ENCODE data around the gene DHPS.
"Not testable (repeated sequence)": the region's sequence is repeated elsewhere in the genome, so short reads cannot be mapped to it uniquely, and the experiment has no call there.

The DHPS gene

DNA sequence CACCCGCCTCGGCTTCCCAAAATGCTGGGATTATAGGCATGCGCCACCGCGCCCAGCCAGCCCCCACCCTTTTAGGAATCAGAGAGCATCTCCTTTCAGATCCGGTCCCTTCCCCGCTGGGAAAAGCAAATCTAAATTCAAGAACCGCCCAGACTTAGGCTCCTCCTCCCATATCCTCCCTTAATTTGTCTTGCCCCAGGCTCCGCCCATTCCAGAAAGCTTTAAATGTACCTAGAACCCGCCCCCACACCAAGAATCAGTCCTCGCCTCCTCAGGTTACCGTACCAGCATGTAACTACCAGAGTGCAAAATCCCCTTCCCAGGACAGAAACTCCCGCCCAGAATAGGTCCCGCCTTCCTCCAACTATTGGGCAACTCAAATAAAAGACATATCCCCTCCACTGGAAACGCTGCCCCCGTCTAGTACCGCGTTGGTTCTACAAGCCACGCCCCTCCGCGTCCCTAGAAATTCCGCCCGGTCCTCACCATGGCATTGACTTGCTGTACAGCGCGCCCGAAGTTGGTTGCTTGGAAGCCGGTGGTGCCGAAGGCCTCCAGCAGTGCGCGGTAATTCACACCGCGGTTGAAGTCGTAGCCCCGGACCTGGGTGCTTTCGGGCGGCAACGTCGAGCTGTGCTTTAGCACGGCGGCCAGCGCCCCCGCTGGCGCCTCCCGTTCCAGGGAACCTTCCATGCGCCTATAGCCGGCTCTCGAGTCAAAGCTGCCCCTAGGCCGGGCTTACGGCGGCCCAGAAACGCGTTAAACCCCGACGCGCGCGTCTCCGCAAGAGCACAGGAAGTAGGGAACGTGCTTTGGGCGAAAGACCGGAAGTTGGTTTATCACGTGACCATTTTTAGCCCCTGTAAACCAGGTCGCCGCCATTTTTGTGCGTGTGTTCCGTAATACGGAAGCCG, at the start of gene DHPS:
Gene DHPS (minus strand): TSS at position 807 of the 914 bp plus-strand sequence. CDS start 114 bp downstream, at position 693.
- peak; percentile 79 to 86 for DNase-seq (ENCODE audit: low read depth in 2 of 2)

DNA sequence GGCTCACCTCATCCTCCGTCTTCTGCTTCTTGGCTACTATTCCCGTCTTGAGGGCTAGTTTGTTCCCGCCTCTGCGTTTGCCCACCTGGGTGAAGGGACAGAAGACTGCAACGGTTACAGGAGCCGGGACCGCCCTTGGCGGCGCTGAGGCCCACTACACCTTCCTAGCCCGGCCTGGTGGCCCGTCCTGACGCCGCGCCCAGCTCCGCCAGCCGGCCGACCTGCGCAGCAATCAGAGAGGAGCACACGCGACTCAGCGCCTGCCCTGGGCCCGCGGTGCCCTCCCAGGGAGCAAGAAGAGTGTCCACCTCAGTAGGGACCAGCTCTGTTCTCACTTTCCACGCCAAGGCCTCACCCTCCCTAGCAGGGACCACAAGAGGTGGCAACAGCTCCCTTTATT, 49.7 kb upstream of the DHPS start:
- no peak for DNase-seq (ENCODE audit: low read depth in 2 of 2)

DNA sequence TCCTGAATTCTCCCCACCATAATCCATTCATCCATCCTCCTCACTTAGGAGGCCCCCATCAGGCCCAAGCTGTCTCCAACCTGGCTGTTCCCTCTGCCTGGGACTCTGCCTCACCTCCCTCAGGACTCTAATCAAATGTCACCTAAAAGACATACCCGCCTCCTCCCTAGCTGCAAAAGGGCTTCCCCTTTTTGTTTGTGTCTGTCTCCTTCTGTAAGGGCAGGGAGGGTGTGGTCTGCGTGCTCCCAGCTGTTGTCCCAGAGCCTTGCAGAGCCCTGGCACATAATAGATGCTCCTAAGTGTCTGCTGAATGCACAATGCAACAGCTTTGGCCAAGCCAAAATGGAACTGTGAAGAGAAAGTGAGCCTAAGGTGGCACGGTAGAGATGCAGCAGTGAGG, 48.4 kb upstream of the DHPS start:
- no peak for DNase-seq (ENCODE audit: low read depth in 2 of 2)

DNA sequence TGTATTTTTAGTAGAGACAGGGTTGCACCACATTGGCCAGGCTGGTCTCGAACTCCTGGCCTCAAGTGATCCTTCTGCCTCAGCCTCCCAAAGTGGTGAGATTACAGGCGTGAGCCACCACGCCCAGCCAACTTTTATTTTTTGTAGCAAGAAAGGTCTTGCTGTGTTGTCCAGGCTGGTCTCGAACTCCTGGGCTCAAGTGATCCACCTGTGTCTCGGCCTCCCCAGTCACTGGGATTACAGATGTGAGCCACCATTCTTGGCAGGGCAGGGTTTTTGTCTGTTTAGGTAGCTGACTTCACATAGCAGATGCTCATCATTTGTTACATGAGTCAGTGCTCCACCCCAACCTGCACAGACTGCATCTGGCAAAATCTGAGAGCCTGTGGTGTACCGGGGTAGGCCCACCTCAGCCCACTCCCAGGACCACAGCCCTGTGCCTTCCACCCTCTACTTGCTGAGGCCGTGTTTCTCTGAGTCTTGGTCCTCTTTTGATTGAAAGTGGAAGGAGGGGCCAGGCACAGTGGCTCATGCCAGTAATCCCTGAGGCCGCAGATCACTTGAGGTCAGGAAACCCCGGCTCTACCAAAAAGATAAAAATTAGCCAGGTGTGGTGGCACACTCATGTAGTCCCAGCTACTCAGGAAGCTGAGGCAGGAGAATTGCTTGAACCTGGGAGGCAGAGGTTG, 46.2 kb upstream of the DHPS start:
- no peak for DNase-seq (ENCODE audit: low read depth in 2 of 2)

DNA sequence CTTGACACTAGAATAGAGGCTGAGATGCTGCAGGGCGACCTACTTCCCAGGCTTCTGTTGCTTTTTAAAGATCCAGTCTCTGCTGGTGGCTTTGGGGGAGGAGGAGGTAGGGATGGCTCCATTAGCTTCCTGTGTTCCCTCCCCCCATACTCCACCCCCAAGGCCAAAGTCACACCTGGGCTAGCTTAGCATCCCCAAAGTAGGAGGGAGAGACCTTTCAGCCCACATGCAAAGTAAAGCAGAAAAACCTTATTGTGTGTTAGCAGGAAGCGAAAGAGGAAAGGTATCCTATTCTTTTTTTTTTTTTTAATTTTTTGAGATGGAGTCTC, 45.3 kb upstream of the DHPS start:
- DNase-seq (ENCODE audit: low read depth in 2 of 2): no peak

DNA sequence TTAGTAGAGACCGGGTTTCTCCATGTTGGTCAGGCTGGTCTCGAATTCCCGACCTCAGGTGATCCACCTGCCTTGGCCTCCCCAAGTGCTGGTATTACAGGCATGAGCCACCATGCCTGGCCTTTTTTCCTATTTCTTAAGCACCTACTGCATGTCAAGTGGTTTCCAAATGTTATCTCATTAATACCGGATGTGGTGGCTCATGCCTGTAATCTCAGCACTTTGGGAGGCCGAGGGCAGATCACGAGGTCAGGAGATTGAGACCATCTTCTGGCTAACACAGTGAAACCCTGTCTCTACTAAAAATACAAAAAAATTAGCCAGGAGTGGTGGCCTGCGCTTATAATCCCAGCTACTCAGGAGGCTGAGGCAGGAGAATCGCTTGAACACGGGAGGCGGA, 43.9 kb upstream of the DHPS start:
- DNase-seq (ENCODE audit: low read depth in 2 of 2): not testable (repeated sequence)

DNA sequence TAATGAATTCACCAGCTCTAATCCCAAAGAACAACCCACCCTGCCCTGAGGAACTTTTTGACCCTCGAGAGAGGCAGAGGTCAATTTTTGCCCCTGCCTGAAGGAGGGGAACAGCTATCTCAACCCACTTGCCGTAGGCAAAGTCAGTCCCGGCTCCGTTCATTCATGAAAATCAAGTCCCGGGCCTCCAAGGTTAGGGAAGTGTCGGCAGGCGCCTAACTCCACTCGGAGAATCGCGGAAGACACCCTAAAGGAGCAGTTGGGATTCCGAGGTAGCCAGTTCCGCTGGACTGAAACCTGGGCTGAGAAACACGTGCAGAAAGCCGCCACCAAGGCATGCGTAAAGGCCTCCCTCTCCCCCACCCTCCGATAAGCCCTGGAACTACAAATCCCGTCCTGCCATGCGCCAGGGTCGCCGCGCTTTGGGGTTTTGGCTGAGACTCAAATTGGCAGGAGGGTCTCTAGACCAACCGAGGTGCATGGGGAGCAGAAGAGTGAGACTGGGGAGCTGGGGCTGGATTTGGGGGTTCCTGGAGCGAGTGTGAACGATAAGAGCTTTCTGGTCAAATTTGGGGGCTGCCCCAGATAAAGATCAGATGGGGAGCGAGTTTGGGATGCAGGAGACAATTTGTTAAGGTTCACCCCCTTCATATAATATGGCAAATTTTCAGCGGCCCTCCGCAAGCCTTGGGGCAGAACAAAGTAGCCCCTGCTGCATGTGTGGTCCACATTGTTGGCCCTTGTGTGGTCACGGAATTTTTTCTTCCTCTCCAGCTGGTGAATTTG, 42.2 kb upstream of the DHPS start, which contains the start of gene TNPO2:
Gene TNPO2 (minus strand): TSS at position 292 of the 786 bp plus-strand sequence. CDS start 2,955 bp downstream, outside the sequence.
- peak; percentile 33 to 54 for DNase-seq (ENCODE audit: low read depth in 2 of 2)

DNA sequence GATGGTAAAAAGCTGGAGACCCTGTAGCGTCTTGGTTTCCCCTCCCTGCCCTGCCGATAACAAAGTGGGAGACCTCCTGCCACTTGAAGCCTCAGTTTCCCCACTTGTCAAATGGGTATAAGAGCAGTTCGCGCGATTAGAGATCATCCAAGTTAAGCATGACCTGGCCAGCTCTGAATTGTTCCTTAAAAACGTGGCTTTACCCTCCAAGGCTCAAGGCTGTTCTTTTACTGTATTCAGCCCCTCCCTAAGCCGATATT, 41.6 kb upstream of the DHPS start:
- DNase-seq (ENCODE audit: low read depth in 2 of 2): no peak

DNA sequence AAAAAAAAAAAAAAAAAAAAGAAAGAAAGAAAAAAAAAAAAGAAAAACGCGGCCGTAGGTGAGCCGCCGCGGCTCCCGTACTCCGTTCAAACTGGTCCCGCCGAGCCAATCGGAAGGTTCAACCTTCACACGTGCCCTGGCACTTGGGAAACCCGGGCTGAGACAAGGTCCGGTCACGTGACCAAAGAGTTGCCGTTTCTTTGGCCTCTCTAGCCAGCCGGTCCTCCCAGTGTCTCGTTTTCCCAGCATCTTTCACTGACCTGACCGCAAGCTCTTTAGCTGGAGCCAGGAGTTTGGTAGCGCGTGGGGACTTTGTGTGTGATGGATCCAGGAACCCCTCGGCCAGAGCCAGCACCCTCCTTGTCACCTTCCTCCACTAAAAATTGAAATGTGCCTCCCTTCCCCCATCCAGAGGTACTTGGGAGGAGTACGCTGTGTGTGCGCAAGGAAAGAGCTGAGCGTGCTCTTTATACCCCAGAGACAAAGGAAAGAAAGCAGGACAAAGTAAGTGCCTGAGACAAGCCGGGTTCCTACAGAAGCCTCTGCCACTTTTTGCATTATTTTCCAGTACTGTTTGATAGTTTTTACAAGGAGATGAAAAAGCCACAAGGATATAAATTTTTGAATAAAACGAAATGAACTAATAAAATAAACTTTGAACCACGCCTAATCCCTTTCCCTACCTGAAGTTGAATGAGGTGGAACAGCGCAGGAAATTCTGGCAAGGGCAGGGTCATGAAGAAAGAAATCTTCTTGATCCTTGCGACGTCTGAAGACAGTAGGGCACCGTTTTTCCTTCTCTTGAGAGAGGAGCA, 41.1 kb upstream of the DHPS start:
- peak; percentile 85 to 92 for DNase-seq (ENCODE audit: low read depth in 2 of 2)

DNA sequence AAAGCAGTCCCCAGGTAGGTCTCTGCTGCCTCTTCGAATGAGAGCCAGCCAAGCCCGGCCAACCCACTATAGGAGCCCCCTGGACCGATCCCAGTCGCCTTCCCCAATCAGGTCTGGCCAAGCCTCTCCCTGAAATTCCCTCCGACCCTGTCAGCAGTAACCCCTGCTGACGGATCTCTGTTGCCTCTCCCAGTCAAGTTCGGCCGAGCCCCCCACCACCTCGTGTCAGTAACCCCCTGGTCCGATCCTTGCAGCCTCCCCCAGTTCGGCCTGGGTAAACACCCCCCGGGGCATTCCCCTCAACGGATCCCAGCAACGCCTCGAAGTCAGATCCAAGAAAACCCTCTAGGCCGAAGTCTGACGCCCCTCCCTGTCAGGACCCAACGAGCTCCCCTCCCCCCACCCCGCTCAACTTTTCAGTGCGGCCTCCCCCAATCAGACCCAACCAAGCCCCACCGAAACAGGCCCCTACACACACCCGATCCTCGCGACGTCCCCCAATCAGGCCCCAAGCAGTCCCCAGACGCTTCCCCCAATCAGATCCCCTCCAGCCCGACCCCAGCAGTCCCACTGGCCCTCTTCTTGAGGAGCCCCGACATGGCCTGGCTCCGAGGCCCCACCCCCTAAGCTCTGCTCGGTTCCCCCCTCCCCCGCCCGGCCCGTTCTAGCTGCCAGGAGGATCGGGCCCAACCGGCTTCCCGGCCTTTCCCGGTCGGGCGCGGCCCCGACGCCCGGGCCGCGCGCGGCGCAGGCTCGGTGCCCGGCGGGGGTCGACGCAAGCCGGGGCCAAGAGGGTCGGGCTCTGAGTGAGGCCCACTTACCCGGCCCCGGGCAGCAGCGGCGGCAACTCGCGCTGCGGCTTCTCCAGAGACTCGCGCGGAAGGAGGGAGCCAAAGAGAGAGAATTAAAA, 40.2 kb upstream of the DHPS start:
- DNase-seq (ENCODE audit: low read depth in 2 of 2): peak in 1 of 2 donors; percentile 28

DNA sequence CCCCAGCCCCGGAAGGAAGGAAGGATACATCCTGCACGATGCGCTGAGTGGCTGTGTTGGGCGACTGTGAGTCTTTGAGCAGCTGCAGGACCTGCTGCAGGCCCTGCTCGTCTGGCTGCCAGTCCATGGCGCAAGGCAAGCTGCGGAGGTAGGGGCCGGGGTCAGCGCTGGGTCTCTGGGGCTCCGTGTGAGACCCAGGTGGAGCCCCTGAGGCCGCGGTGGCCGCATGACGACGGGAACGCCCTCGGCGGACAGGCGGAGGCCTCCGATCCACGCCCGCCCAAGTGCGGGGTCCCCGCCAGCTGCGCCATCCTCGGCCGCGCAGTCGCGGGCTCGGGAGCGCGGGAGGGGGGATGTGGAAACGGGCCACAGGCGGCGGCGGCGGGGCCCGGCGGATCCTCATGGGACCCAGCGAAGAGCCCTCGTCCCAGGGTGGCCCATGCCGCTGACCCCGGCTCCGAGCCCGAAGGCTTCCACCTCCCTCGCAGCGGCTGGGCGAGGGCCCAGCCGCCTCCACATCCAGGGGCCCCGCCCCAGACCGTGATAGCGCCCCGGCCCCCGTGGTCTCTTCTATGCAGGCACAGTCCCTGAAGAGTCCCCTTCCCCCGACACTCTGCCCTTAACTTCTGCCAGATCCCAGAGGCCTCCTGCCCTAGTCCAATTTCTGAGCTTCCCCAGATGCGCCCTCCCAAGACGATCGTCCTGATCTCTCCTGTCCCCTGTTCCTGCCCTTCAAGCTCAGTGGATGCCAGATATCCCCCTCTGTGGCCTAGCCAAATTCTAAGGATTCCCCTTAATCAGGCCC, 39.4 kb upstream of the DHPS start:
- no peak for DNase-seq (ENCODE audit: low read depth in 2 of 2)

DNA sequence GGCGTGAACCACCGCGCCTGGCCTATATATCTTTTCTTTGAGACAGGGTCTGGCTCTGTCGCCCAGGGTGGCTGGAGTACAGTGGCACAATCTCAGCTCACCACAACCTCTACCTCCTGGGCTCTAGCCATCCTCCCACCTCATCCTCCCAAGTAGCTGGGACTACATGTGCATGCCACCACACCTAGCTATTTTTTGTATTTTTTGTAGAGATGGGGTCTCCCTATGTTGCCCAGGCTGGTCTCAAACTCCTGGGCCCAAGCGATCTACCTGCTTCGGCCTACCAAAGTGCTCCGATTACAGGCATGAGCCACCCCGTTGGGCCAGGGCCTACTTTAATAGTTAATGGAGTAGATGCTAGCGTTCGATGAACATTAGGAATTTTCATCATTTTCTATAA, 38.6 kb upstream of the DHPS start:
- DNase-seq (ENCODE audit: low read depth in 2 of 2): no peak

DNA sequence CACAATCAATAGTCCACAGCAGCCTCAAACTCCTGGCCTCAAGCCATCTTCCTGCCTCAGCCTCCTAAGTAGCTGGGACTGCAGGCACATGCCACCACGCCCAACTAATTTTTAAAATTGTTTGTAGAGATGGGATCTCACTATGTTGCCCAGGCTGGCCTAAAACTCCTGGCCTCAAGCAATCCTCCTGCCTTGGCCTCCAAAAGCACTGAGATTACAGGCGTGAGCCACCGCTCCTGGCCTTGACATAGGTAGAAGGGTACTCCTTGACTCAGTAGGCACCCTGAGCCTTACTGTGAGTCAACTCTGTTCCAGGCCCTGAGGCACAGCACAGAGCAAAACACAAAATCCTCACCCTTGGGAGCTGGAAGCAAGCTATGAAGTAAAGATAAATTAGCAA, 34.2 kb upstream of the DHPS start:
- DNase-seq (ENCODE audit: low read depth in 2 of 2): no peak

DNA sequence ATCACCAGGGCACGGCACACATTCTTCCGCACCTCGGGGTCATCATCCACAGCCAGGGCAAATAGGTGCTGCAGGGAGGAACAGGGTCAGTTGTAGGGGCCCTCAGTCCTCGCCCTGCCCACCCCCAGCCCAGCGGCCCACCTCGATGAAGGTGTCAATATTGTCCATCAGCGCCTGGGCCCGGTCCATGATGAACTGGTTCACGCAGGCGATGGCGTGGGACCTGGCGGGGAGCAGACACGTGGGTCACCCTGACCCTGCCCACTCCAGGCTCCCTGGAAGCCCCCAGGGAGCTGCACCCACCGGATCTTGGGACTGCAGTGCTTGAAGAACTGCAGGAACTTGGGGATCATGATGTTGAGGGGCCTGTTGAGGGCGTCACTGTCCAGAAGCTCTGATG, 33.4 kb upstream of the DHPS start:
- no peak for DNase-seq (ENCODE audit: low read depth in 2 of 2)

DNA sequence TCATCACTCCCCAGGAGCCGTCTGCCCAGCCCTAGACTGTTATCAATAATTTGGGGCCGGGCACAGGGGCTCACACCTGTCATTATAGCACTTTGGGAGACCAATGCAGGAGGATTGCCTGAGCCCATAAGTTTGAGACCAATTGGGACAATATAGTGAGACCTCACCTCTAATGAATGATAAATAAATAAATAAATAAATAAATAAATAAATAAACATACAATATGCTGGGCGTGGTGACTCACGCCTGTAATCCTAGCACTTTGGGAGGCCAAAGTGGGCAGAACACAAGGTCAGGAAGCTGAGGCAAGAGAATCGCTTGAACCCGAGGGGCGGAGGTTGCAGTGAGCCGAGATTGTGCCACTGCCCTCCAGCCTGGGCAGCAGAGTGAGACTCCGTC, 31.6 kb upstream of the DHPS start:
- not testable (repeated sequence) for DNase-seq (ENCODE audit: low read depth in 2 of 2)

DNA sequence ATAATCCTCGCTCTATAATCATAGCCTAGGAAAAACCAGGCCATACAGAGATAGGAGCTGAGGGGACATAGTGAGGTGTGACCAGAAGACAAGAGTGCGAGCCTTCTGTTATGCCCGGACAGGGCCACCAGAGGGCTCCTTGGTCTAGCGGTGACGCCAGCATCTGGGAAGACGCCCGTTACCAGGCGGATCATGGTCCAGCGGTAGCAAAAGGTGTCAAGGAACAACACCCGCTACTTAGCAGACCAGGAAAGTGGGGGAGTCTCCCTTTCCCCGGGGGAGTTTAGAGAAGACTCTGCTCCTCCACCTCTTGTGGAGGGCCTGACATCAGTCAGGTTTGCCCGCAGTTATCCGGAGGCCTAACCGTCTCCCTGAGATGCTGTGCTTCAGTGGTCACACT, 30.4 kb upstream of the DHPS start:
- DNase-seq (ENCODE audit: low read depth in 2 of 2): not testable (repeated sequence)

DNA sequence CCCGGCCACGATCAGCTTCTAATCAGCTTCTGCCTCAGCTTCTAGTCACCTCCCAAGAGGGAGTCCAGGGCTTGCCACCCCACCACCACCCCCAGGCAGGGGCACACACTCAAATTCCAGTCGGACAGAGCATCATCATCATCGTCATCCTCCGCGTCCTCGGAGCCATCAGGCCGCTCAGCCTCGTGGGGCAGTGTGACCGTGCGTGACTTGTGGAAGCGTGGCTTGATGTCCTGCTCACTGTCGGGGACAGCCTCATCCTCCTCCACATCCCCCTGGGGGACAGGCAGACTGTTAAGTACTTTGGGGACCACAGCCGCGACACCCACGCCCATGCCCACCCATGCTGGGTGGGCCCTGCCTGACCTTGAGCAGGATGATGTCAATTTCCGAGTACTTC, 29.5 kb upstream of the DHPS start:
- DNase-seq (ENCODE audit: low read depth in 2 of 2): no peak

DNA sequence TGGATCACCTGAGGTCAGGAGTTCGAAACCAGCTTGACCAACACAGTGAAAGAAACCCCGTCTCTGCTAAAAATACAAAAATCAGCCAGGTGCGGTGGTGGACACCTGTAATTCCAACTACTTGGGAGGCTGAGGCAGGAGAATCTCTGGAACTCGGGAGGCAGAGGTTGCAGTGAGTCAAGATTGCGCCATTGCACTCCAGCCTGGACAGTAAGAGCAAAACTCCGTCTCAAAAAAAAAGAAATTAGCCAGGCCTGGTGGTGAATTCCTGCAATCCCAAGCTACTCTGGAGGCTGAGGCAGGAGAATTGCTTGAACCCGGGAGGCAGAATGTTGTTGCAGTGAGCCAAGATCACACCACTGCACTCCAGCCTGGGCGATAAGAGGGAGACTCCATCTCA, 27.0 kb upstream of the DHPS start:
- DNase-seq (ENCODE audit: low read depth in 2 of 2): no peak

DNA sequence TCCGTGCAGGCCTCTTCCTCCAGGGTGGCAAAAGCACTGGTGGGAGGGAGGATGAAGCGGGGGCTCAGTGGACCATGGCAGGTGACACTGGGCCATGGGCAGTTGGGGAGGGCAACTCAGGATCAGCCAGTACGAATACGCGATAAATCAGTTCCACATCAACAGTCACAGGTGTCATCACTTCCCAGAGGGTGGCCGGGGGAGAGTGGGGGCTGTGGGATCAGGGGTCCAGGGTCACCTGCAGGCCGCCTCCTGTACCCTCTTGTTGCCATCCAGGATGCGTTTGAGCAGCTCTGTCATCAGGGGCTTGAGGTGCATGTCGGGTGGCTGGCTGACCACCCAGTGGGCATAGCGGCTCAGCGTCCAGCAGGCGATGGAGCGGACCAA, 24.6 kb upstream of the DHPS start:
- DNase-seq (ENCODE audit: low read depth in 2 of 2): no peak

Measured in activated CD8-positive, alpha-beta memory T cell treated with anti-CD3 and anti-CD28 coated beads for 4 hours (primary cell).